HG02970 (cell line): ENCODE data around the gene NNAT.

ENCODE experiments used
- ATAC-seq: cut with Tn5 transposase; IDR thresholded peaks from one replicate; pipeline ENCODE4 v1.9.1; 2021; ENCODE audit warnings: mild to moderate bottlenecking, moderate library complexity, moderate number of reproducible peaks; ENCODE audit not compliant: unreplicated experiment, low FRiP score

The NNAT gene

DNA sequence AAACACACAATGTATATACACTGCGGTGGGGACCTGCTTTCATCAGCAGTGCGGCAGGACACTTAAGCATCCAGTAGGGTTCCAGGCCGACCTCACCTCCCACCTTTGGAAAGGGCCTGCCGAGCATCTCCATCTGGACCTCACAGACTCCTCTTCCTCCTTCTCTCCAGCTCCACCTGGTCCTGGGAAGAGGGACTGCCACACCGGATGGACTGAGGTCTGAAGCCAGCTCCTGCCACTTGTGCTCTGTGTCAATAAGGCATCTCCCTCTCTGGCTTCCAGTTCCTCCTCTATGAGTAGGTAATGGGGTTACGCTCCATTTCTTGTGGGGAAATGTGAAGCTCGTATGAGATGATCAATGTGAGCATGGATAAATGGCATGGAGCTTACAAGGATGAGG is 19.1 kb upstream of the NNAT start:
- no peak for ATAC-seq

DNA sequence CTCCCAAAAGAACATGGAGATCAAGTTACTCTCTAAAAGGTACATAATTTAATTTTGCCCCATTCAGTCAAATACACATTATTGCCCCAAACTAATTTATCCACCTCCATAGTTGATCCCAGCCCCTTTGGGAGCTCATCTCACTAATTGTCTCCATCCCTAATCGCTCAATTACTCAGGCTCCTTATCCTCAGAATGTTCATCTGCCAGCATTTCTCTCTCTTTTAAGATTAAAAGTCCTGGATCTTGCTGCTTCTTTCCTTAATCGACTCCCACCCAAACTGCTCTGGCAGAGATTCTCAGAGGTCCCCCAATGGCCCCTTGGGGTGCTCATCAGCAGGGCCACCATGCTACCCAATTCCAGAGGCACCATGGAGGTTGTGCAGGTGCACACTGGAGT is 18.4 kb upstream of the NNAT start:
- ATAC-seq, result no peak

DNA sequence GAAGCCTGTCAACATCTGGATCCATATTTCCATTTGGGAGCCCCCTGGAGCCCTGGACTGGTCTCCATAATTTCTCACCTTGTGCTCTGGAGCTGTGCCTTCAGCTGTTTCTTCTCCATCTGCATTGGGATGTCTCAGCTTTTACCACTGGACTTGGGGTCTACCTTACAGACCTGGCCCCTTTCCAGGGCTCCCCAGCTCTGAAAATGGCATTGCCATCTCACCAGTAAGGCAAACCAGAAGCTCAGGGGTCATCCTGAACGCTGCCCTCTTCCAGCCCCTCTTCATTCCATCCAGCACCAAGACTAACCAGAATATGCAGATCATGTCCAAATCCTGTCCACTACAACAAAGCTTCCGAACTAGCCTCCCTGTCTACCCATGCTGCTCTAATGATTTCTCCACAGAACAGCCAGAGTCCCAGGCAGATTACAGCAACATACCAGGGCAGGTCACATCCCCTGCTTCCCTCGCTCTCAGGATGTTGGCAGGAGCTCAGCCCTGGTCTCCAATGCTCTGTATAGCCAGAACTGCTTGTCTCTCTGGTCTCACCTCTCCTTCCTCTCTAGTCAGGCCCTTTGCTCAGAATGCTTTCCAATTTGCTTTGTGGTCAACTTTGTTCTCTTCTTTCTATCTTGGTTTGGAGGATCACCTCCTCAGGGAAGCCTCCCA is 17.7 kb upstream of the NNAT start:
- ATAC-seq, result no peak

DNA sequence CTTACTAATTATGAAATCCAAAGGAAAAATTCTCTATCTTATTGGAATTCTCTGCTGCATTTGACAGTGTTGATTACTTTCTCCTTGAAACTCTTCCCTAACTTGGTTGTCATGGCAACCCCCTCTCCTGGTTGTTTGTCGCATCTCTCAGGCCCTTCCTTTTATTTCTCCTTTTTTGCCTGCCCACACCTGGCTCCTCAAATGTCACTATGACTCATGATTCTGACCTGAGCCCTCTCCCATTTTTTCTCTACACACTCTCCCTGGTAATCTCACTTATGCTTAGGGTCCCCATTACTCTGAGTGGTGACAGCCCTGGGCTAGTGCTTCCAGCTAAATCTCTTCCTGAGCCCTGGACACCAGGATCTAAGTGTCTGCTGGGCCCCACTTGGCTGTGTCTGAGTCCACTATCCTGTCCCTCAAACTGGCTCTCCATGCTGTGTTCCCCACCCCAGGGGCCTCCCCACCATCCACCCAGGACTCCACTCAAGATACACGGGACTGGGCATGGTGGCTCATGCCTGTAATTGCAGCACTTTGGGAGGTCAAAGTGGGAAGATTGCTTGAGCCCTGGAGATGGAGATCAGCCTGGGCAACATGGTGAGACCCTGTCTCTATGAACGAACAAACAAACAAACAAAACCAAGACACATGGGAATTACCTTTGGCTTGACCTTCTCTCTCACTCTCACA is 16.5 kb upstream of the NNAT start:
- no peak for ATAC-seq

DNA sequence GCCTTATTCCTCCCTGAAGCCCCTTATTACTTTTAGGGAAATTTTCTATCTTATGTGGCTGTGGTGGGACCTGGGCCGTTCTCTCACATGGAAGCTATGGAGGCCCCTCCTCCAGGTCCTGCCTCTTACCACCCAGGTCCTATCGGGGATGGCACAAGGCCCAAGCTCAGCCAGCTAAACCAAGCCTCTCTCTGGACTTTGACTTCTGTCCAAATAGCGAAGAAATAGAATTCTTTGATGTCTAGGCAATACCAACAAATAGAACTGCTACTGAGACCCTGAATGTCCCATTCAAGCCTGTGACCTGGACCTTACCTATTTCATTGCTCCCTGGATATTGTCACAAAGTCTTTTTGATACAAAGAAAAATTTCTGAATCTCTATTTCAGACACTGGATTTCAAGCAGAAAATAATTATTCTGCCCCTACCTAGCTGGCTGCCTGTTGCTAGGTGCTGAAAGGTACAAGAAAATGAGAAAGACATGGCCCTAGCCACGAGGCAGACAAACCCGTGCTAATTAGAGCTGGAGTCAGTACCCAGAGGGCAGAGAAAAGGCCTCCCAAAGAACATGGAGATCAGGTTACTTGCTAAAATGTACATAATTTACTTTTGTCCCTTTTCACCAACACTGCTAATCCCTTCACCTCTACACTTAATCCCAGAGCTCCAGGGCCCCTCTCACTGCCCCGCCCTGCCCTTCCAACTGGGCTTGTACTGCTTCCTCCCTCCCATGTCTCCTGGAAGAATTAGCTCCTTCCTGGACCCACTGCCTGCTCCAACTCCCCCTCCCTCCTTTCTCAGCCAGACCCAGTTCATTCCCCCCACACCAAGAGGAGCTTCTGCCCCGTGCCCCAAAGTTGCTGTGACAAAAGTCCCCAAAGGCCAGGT is 15.5 kb upstream of the NNAT start:
- ATAC-seq, result no peak

DNA sequence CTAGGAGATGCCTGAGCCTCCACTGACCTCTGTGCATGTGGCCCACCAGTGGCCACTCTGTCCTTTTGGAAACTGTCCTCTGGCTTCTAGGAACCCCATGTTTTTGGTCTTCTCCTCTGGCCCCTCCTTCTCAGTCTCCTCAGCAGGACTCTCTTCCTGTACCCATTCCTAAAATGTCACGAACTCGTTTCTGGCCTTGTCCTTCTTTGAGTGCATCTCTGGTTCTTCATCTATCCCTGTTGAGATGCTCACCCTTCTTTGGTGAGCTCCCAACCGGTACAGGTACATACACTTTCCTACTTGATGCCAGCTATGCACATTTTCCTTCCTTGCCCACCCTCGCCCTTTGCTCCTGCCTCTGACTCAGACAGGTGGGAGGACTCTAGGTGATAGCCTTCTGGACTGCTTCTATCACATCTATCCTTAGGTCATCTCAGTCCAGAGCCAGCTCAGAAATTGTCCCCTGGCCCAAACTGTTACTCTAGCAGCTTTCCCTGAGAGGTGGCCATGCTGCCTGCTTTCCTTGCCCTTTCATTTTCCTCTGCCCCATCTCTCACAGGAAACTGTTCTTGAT is 14.8 kb upstream of the NNAT start:
- ATAC-seq, result no peak

DNA sequence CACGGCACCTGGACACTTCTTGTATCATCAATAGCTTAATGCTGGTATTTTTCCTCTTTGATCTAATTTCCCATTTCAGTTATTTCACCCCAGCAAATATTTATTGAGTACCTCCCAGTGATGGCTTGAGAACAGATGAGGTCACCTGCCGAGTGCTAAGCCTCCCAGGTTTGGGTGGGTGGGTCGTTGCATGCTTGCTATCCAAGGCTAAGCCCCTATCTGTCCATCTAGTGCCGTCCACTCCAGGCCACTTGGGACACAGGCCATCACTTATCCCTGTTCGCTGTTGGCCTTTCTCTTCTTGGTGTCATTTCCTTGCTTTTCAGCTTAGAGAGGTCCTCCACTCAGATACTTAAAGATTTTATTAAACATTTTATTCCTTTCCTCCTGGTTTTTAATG is 10.8 kb upstream of the NNAT start:
- ATAC-seq, result no peak

DNA sequence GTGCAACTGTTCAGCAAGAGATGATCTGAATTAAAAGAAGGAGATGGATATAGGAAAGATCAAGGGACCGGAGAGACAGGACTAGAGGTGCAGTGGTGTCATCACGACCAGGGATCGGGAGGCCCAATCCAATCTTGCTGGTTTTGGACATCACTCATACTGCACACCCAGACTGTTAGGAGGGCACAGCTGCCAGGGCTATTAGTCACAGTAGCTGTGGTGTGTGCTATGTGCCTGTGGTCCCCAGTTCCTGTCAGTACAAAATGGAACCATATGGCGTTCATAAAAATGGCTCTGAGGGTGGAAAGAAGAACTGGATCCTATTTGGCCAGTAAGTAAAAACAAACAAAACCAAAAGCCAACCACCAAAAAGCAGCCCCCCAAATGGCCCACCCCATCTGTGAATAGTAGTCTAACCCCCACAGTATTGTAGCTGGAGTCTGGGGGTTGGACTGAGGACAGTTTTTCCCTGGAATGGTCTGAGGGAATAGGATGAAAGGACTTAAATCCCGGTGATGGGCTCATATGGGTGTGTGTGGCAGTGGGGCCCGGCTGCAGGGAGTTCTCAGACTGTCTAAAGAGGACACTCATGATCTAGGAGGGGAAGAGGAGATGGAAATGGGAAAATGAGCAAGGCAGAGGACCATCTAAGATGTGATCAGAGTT is 9.3 kb upstream of the NNAT start:
- no peak for ATAC-seq

DNA sequence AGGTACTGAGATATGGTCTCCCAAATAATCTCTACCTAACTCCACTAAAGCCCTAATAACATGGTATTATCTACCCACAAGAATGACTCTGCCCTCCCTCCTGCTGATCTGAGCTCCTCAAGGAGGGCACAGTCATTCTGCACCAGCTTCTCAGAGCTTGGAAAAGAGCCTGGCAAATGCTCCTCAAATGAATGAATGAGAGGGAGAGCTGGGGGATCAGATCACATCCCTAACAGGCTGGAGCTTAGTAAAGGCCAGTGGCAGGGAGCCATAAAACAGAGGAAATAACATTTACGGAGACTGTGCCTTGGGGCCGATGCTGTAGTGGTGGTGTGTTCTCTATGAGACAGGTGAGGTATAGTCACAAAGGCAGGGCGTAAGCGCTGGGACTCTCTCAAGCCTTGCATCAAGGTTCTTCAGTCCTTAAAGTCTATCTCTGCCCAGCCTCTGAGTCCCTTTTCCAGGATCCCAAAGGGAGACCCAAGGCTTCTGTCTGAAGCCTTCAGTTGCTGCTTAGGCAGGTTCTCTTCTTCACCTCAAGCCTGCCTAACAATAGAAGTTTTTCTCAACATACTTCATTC is 7.2 kb upstream of the NNAT start:
- no peak for ATAC-seq

DNA sequence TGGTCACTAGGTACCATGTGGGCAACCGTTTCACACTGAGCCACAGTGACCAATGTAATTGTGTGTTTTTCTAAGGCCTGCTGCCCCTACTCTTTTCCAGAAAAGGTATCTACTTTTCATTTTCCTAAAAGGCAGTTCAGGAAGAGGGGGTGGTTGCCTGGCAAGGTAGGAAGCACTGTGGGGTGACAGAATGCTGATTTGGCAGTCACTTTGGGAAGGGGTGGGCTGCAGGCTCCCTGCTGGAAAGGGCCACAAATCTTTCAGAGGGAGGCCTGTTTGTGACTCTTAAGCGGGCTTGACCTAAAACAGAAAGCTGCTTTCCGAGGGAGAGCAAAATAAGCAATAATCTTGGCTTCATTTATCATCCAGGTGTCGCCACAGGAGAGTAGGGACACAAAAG is 5.2 kb upstream of the NNAT start:
- ATAC-seq, result no peak

DNA sequence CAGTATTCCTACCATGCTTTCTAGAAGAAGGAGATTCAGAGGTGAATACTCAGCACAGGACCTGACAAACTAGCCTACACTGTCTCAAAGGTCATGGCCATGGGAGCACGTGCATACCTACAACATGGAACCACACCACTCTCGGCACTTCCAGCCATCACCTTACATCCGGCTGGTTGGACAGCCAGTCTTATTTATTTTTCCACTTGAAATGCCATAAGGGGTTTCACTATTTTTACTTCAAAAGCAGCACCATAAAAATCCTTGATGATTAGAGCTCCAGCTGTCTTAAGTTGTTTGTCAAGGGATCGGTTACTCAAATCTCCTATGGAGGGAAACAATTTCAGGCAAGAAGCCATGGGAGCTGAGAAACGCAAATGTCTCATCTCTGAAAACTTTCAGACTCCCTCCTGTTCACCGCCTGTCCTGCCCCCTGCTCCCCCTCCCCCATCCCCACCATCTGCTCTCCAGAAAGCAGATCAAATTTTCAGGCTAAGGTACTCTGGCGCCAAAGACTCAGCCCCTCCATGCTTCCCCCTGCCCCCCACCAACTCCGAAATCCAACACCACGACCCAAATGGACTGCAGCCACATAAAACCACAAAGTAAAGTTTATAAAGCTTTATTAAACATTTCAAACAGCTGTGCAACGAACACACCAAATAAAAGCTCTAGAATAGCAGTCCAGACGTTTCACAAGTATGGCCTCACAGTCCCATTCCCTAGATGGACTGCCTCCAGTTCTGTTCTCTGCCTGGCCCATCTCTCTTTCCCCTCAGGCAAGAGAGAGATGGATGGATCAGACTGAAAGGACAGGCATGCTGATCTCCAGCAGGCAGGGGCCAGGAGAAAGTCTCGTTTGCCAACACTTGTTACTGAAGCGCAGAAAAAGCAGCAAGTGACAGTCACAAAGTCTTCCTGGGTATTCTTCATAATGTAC is 4.0 kb upstream of the NNAT start:
- no peak for ATAC-seq

DNA sequence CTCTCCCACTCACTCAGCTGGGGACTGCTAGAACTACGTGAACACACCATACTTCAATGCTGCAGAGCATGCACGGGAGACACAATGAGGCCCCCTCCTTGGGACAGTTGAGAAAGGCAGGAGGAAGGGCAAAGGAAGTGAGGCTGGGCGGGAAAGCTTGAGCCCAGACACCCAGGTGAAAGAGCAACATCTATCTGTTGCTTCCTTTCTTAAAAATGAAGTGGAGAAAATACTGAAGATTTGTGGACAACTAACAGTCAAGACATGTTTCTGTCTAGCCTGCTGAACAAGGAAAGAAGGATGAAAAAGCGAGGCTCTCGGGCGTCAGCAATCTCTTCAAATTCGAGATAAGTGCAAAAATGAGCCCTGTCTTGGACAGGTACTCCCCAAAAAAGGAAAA is 3.0 kb upstream of the NNAT start:
- no peak for ATAC-seq

DNA sequence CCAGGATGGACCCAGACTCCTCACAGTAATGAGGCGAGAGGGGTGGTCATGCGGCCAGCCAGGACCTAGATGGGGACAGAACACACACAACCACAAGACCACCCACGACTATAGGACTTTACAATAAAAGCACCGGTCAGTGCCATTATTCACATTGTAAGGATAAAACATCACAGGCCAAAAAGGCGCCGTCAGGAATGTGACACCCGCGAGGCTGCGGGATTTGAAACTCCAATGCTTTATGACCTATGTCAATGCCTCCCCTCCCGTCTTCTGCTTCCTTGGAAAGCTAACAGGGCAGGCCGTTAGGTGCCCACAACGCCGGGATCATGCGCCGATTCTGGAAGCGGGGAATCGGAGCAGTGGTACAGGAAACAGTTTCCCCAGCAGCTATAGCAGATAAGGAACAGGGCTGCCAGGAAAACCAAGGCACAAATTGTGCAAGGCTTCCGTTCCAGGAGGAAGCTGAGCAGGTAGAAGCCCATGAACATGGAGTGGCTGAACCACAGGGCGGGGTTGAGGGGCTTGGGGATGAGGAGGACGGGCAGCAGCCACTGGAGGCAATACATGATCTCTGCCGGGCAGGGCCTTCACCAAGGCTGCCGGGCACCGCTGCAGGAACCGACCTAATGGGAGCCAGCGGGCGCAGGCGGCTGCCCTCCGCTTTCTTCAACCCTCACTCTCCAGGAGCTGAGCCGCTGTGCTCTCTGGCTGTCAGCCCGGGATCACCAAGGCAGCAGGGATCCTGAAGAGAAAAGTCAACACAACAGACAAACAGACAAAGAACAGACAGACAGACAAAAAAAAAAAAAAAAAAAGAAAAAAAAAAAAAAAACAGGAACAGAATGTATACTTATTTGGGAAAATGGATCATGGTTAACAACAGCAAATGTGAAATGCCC is 2.2 kb upstream of the NNAT start:
- no peak for ATAC-seq

DNA sequence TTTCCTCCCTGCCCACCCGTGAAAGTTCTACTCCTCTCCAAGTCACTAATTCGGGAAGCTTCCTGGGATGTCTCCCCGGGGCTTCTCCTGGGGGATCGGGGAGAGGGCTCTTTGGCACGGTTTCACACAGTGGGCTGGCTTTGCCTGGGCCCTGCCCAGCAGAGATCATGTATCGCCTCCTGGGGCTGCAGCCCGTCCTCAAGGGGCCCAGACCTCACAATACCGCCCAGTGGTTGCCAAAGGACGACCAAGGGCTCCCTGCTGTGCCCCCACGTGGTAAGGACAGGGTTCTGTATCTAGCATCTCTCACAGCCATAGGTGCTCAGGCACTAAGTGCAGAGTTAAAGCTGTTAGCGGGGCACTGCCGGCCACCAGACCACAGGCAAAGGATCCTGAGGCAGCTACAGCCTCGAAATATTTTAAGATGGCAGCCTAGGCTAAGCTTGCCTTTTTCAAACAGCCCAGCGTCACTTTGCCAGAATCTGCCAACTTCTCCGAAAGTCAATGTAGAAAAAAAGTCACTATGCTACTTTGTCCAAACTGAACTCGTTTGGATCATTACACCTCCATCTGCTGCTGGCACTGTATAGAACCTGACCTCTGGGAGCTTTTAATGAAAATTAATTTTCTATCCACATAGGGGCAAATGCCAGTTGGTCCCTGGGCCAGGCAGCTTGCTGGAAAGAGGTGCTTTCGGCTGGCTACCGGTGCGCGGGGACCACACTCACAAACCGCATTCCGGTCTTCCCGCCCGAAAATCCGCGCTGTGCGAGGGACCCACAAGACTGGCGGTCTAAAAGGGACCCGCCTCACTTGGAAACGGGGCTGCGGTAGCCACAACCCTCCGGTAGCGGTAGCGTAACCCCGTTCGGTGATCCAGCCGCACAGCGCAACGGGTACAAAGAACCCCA is 1.3 kb upstream of the NNAT start:
- ATAC-seq, result no peak

DNA sequence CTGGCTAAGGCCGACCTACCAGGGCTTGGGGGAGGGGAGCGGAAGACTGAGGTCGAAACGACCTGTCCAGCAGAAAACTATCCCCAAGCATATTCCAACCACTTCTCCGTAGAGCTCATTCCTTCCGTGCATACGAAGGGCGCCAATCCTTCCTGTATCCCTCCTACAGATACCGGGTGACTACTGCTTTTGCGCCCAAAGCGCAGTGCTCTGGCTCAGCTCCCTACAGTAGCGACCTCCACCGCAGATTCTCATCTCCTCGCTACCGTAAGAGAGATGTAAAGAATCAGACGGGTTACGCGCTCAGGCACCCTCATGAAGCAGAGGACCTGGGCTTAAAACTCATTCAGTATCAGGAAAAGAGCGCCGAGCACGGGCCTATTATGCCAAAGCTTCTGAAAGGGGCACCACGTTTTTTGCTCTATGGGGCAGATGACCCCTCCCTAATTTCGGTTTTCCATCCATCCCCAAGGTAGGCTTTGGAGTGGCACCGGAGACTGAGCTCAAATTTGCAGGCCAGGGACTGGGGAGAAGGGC is 563 bp upstream of the NNAT start:
- ATAC-seq, result no peak

DNA sequence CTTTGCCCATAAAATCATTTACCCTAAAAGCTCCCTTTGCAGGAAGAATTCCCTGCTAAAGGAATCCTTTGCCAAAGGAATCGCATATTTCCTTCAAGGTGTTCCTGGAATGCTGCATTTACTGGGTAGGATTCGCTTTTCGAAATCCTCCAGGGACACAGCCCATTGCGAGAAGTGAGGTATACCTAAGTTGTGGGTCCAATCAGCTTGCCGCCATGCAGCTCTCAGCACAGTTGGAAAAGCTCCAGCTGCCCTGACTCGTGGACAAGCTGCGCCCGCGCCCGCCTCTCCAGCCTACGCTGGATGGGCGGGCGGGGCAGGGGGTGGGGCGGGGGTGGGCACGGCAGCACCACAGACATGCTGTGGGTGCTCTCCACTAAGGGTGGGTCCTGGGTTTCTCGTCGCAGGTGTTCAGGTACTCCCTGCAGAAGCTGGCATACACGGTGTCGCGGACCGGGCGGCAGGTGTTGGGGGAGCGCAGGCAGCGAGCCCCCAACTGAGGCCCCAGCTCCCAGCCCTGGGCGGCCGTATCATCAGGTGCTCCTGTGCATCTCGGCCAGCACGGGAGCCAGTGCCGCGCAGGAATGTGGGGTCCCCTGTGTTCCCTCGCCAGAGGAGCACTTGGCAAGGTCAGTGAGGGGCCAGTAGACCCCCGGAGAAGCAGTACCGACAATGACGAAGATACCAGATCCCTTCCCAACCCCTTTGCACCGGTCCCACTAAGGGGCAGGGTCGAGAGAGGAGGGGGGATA is 1.4 kb downstream of the NNAT start:
- no peak for ATAC-seq
